GM12878 (cell line): ENCODE data around the gene LSM2. TPM values are rescaled to one million over a fixed set of nuclear protein-coding genes. Genes with fewer than 3 reads are reported as not detected.
A peak's percentile ranks its signal among the peaks of the same experiment; 100 is the strongest.
"Not testable (repeated sequence)": the region's sequence is repeated elsewhere in the genome, so short reads cannot be mapped to it uniquely, and the experiment has no call there.

Experiments used
- ATAC-seq: fragments of 200-7000 bp; cut with Tn5 transposase; 3 replicates; pipeline ENCODE4 v1.9.1; 2020; ENCODE audit warnings: mild to moderate bottlenecking, moderate library complexity
- BruUV-seq: library from RNA; stranded (reverse); fragments of 400-500 nt; replicated peaks from 2 replicates; lab custom pipeline; 2021; lab: Mats Ljungman, UMichigan
- CTCF ChIA-PET: fragments of 300-600 bp; sonication (Branson Sonifier 250); formaldehyde crosslinking; extraction: SDS; loops from one replicate; lab custom pipeline; 2021; ENCODE audit warnings: inconsistent platforms; lab: Yijun Ruan, JAX
- POLR2A ChIA-PET: fragments of 350-600 bp; formaldehyde crosslinking; extraction: SDS; loops from one replicate; lab custom pipeline; 2021; ENCODE audit warnings: inconsistent platforms; lab: Charles Lee
- RAD21 ChIA-PET: fragments of 300-600 bp; sonication (Branson Sonifier 250); formaldehyde crosslinking; loops from one replicate; lab custom pipeline; 2023; ENCODE audit warnings: antibody characterized with exemption; ENCODE audit not compliant: unreplicated experiment; lab: Charles Lee
- SMC1A ChIA-PET: fragments of 300-600 bp; sonication (Branson Sonifier 250); formaldehyde crosslinking; loops from one replicate; lab custom pipeline; 2023; ENCODE audit not compliant: unreplicated experiment, uncharacterized antibody; lab: Charles Lee
- DNase-seq: peaks from one replicate; pipeline ENCODE4 v3.0.0-alpha.2; 2011; ENCODE audit warnings: low read depth, low spot score
- FAIRE-seq: peaks from 3 replicates; lab custom pipeline; 2011; peaks lifted over from hg19 to GRCh38; lab: Jason Lieb, UNC
- H2AFZ ChIP-seq: 2 replicates; pipeline ENCODE4 v1.6.0; 2011; ENCODE audit warnings: low read depth, low read length, control low read depth; ENCODE audit not compliant: control insufficient read depth
- H3K27ac ChIP-seq: 2 replicates; pipeline ENCODE4 v1.5.1; 2011; ENCODE audit warnings: control low read depth; ENCODE audit not compliant: control insufficient read depth, insufficient read depth
- H3K27me3 ChIP-seq, 2 experiments: replicated peaks in 1 of 2; 2 replicates each; pipeline versions ENCODE4 v1.6.0 to v1.6.1; 2011; ENCODE audit warnings: low read length in 1 of 2; ENCODE audit not compliant: control insufficient read depth in 2 of 2, insufficient read depth in 2 of 2
- H3K36me3 ChIP-seq, 2 experiments: 2 replicates each; pipeline ENCODE4 v1.5.1; 2011; ENCODE audit warnings: low read length in 1 of 2; ENCODE audit not compliant: control insufficient read depth in 2 of 2, insufficient read depth in 2 of 2
- H3K4me1 ChIP-seq: 2 replicates; pipeline ENCODE4 v1.6.1; 2011; ENCODE audit warnings: mild to moderate bottlenecking, low read length, moderate library complexity, mixed read lengths; ENCODE audit not compliant: control insufficient read depth, insufficient read depth
- H3K4me2 ChIP-seq: 2 replicates; pipeline ENCODE4 v1.6.0; 2011; ENCODE audit warnings: control low read depth; ENCODE audit not compliant: control insufficient read depth, insufficient read depth
- H3K4me3 ChIP-seq: fragments of 200-600 bp; sonication (generic); 2 replicates; pipeline ENCODE4 v1.5.1; 2016
- H3K79me2 ChIP-seq: 2 replicates; pipeline ENCODE4 v1.6.0; 2011; ENCODE audit warnings: low read length; ENCODE audit not compliant: control insufficient read depth, insufficient read depth
- H3K9ac ChIP-seq: 2 replicates; pipeline ENCODE4 v1.8.0; 2011; ENCODE audit warnings: low read length, control low read depth, mixed read lengths; ENCODE audit not compliant: control insufficient read depth, insufficient read depth
- H3K9me3 ChIP-seq: replicated peaks from 3 replicates; pipeline ENCODE4 v1.5.1; 2011; ENCODE audit warnings: mild to moderate bottlenecking, low read length; ENCODE audit not compliant: control insufficient read depth, insufficient read depth
- H4K20me1 ChIP-seq: 2 replicates; pipeline ENCODE4 v1.6.0; 2011; ENCODE audit not compliant: control insufficient read depth, insufficient read depth
- FOXK2 ChIP-seq: fragments of 450-650 bp; IDR thresholded peaks from 2 replicates; pipeline ENCODE4 v1.6.1; 2017; ENCODE audit warnings: mild to moderate bottlenecking, moderate library complexity
- IKZF1 ChIP-seq: fragments of 450-650 bp; conservative IDR thresholded peaks from 2 replicates; pipeline ENCODE4 v1.6.1; 2017; ENCODE audit warnings: antibody characterized with exemption, mild to moderate bottlenecking
- PAX8 ChIP-seq: fragments of 450-650 bp; IDR thresholded peaks from 2 replicates; pipeline ENCODE4 v1.6.1; 2017; ENCODE audit warnings: mild to moderate bottlenecking, moderate library complexity
- WGBS: methylation state at CpG from one replicate; pipeline ENCODE4 v1.1.6; 2016; ENCODE audit warnings: low lambda C conversion rate; ENCODE audit not compliant: insufficient replicate concordance, insufficient coverage; ENCODE audit errors: missing lambda C conversion rate; 5-methylcytosine and 5-hydroxymethylcytosine counted together
- in situ Hi-C: fragments of 300-500 bp; cut with MboI; formaldehyde crosslinking; loops from 9 replicates; pipeline ENCODE4 v1.14.3; 2018; ENCODE audit warnings: mixed read lengths
- intact Hi-C: fragments of 100-400 bp; cut with micrococcal nuclease; formaldehyde crosslinking; loops from one replicate; pipeline ENCODE4 v1.14.2; 2022; ENCODE audit not compliant: unreplicated experiment
- polyA plus RNA-seq, 11 experiments: library from polyadenylated mRNA; depleted of rRNA in 4 of 11; unstranded in 6 of 11; stranded (reverse) in 5 of 11; fragments of >200 nt; fragmentation: Nextera tagmentation in 4 of 11; fragmentation: Illumina TruSeq in 1 of 11; extraction: Ambion mirVana in 4 of 11; extraction: Trizol in 1 of 11; gene quantifications; 1 replicate in 1 of 11; 2 replicates in 10 of 11; pipeline versions ENCODE4 v1.2.1 to v1.2.3, GENCODE V29; 2011 to 2016; ENCODE audit warnings: inconsistent platforms in 2 of 11, missing spikeins in 2 of 11, low read depth in 1 of 11
- total RNA-seq, 4 experiments: library from RNA; depleted of rRNA in 3 of 4; stranded (reverse); fragments of >200 nt in 3 of 4; fragmentation: Illumina TruSeq in 1 of 4; extraction: Trizol in 1 of 4; gene quantifications; 2 replicates each; pipeline versions ENCODE4 v1.2.1 to v1.2.3, GENCODE V29; 2013 to 2021
- TF ChIP-seq, protein P1 (sequence below): fragments of 450-650 bp; IDR thresholded peaks from 2 replicates; pipeline ENCODE4 v1.6.1; 2016; ENCODE audit warnings: mild to moderate bottlenecking

LSM2 gene
- total and polyA plus RNA-seq, 10 of the 15 experiments (the other 5 are each of a cell fraction or from before 2014, with no cell fraction given) = 99.1 to 276 (median 153) TPM

DNA sequence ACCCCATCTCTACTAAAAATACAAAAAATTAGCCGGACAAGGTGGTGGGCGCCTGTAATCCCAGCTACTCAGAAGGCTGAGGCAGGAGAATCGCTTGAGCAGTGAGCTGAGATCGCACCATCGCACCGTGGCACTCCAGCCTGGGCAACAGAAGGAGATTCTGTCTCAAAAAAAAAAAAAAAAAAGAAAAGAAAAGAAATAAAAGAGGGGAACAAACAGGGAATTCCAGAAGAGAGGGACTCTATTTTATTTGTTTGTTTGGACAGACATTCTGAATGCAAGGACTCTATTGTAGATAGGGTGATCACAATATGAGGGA is 12.9 kb downstream of the LSM2 start:
- H3K27me3 ChIP-seq, H4K20me1 ChIP-seq, H2AFZ ChIP-seq, H3K9me3 ChIP-seq, SMC1A ChIA-PET, in situ Hi-C loops, ATAC-seq, DNase-seq, intact Hi-C loops, BruUV-seq, FAIRE-seq, H3K27ac ChIP-seq: not testable (repeated sequence)
- H3K4me2 ChIP-seq = peak overlapping the region; percentile 47
- H3K4me1 ChIP-seq = peaks cover 12% of the 10 kb centered on the region
- H3K36me3 ChIP-seq = peaks cover 4 to 11% of the 10 kb centered on the region in 2 experiments; a peak in 3 of 4 replicates
- POLR2A ChIA-PET = interaction anchor here (0.6 to 3.5 kb wide), 3 partner anchors 21 to 87 kb away, joined by 3 to 28 read pairs (median 6); partner anchors contain the start of genes HSPA1B and LY6G6F
- peak overlapping the region; percentile 81; the same call in 1 of the 2 replicates for H3K9ac ChIP-seq
- H3K79me2 ChIP-seq = peaks cover 21% of the 10 kb centered on the region
- 88% methylated on average over 6 of the region's 6 CpGs for WGBS
- RAD21 ChIA-PET = interaction anchor here (0.7 to 1.5 kb wide), 2 partner anchors 61 to 220 kb away, joined by 3 read pairs; no protein-coding TSS in a partner anchor
- TF ChIP-seq, protein P1, sequence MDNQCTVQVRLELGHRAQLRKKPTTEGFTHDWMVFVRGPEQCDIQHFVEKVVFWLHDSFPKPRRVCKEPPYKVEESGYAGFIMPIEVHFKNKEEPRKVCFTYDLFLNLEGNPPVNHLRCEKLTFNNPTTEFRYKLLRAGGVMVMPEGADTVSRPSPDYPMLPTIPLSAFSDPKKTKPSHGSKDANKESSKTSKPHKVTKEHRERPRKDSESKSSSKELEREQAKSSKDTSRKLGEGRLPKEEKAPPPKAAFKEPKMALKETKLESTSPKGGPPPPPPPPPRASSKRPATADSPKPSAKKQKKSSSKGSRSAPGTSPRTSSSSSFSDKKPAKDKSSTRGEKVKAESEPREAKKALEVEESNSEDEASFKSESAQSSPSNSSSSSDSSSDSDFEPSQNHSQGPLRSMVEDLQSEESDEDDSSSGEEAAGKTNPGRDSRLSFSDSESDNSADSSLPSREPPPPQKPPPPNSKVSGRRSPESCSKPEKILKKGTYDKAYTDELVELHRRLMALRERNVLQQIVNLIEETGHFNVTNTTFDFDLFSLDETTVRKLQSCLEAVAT = peak; percentile 23; the same call in 1 of the 2 replicates
- CTCF ChIA-PET = interaction anchor here (1.2 to 3.3 kb wide), 2 partner anchors 15 to 23 kb away, joined by 3 to 12 read pairs; partner anchors contain the start of gene VWA7
- H3K4me3 ChIP-seq = peak overlapping the region; percentile 81

DNA sequence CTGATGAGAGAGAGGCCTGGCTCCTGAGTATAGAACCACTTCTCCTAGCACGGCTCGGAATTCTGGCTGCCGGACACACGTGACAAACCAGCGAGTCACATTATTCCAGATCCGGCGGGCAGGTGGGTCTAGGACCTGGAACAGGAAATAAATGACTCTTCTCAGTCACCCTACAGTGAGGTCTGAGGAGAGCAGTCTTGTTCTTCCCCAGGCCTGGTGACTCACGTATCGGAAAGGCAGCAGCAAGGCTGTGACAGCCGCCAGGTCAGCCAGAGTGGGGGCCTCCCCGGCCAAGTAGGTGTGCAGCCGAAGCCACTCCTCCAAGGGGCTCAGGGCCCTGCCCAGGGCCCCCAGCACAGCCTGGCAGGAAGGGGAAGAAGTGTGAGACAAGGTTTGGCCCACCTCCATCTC is 14.0 kb downstream of the LSM2 start:
- no TSS peak for BruUV-seq
- Histone ChIP-seq H3K4me1 (peaks cover 12% of the 10 kb centered on the region), H3K4me2 (peak overlapping the region; percentile 57), H3K9ac (no peak overlapping the region), H3K4me3 (no peak overlapping the region), H3K9me3 (no peaks in the 10 kb centered on the region), H3K27ac (no peak overlapping the region), H4K20me1 (no peaks in the 10 kb centered on the region), H3K27me3 (no peaks in the 10 kb centered on the region), H3K36me3 (peaks cover 4 to 11% of the 10 kb centered on the region in 2 experiments; a peak in 3 of 4 replicates), H3K79me2 (peaks cover 21% of the 10 kb centered on the region), H2AFZ (no peak overlapping the region)
- CTCF ChIA-PET = interaction anchor here (1.0 to 2.2 kb wide), 4 partner anchors 8 to 63 kb away, joined by 3 to 9 read pairs (median 5); no protein-coding TSS in a partner anchor
- RAD21 ChIA-PET = no interaction called here
- DNase-seq (no peak), ATAC-seq (peak; percentile 33), FAIRE-seq (no peak)
- WGBS = 33% methylated on average over 12 of the region's 12 CpGs
- TF ChIP-seq FOXK2 = no peak
- TF ChIP-seq IKZF1 = 0 out of 2 replicates have a peak, but pooled peaks have one; percentile 28
- TF ChIP-seq PAX8 = no peak
- intact Hi-C loops (no loop called here), in situ Hi-C loops (no loop called here)
- POLR2A ChIA-PET = no interaction called here
- SMC1A ChIA-PET = interaction anchor here (0.7 to 2.2 kb wide), 2 partner anchors 30 to 54 kb away, joined by 3 to 11 read pairs; no protein-coding TSS in a partner anchor
